Activated T-cell treated with anti-CD3 and anti-CD28 coated beads for 4 hours (primary cell): ENCODE data around the gene RPS21.

Experiments used
- DNase-seq: peaks from one replicate; pipeline ENCODE4 v3.0.0-alpha.2; 2020

RPS21 gene

DNA sequence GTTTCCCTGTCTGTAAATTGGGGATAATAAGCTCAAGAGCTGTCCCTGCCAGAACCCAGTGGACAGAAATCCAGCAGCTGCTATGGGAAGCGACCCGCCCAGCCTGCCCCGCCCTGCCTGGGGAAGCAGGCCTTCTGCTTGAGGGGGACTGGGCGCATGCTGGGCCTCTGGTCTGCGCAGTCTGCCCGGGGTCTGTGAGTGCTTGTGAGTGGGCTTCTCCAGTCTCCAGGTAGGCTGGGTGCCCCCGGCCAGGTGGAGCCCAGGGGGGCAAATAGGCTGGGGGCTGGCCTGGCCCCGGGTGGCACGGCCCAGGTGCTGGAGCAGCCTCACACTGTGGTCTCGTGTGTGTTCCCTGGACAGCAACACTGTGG lies 41.1 kb downstream of the RPS21 start:
- DNase-seq, result no peak

DNA sequence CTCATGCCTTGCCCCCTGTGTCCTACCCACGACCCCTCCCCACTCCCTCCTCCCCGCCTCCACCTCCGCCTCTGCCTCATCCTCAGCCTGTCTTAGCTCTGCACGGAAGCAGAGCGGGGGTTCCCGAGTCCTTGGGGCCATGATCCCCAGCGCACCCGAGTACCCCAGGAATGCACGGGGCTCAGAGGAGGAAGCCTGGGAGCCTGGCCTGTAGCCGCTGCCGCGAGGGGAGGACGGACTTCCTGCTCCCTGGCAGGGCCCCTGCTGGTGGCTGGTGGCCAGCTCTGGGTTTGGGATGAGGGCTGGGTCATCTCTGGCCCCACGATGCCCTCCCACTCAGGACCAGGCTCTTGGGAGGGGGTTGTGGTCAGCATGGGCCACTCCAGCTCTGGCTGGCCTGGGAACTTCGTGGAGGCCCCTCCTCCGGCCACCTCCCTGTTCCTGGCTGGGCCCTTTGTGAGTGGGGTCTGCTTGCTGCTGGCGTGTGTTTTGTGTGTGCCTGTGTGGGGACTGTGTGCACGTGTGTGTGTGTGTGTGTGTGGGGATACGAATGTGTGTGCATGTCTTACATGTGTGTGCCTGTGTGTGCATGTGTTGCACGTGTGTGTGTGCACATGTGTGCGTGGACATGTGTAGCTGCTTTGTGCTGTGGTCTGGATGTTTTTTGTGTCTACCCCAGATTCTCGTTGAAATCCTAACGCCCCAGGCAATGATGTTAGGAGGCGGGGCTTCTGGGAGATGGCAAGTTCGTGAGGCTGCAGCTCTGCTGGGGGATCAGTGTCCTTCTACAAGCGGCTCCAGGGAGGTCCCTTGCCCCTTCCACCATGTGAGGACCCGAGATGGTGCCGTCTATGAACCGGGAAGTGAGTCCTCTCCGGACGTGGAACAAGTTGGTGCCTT lies 41.7 kb downstream of the RPS21 start:
- DNase-seq, result no peak

DNA sequence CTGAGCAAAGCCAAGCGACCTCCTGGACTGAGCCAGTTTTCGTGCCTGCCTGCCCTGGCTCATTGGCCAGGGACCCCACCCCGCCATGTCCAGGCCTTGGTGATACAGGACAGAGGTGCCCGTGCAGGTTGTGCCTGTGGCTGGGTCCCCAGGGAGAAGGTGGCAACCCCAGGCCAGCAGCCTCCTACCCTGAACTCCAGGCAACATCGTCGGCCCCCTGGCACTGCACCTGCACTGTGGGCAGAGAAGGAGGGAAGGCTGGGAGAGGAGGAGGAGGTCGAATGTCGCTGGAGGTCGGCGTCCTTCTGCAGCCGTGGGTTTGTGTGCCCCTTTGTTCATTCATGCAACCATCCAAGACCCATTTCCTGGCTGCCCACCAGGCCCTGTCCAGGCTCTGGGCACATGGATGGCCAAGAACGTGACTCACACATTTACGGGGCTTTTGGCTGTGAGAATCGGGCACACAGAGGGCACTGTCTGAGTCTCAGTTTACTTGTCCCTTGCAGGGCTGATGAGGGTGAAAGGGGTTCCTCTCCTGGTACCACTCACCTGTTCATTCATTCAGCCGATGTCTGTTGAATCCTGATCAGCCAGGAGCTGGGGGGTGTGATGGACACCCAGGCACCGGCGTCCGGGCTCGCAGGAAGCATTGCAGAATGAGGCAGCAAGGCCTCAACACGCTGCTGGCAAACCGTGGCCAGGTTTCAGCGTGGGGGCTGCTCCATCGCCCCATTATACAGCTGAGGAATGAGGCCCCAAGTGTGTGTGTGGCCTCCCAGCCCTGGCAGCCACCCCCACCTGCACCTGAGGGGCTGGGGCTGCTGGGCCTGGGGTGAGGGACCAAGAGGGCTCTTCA lies 42.8 kb downstream of the RPS21 start:
- no peak for DNase-seq

DNA sequence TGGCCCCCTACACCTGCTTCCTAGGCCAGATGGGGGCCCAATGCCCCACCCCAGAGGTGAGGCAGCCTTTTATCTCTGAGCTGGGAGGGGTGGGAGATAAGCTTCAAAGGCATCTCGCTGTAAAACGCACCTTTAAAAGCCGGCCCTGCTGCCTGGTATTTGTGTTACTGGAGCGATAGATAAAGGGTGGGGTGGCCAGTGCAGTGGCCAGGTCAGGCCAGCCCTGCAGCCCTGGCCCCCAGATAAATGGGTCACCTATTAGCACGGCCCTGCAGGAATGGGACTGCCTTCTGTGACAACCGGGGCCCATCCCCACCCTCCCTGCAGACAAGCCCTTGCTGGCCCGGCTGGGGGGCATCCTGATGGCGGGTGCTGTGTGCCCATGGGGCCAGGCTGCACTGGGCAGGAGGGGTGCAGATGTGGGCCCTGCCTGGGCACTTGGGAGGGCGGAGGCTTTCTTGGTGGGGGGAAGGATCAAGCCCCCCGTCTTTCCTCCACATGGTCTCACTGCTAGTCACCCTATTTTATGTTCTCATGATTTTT lies 43.5 kb downstream of the RPS21 start:
- DNase-seq, result no peak

DNA sequence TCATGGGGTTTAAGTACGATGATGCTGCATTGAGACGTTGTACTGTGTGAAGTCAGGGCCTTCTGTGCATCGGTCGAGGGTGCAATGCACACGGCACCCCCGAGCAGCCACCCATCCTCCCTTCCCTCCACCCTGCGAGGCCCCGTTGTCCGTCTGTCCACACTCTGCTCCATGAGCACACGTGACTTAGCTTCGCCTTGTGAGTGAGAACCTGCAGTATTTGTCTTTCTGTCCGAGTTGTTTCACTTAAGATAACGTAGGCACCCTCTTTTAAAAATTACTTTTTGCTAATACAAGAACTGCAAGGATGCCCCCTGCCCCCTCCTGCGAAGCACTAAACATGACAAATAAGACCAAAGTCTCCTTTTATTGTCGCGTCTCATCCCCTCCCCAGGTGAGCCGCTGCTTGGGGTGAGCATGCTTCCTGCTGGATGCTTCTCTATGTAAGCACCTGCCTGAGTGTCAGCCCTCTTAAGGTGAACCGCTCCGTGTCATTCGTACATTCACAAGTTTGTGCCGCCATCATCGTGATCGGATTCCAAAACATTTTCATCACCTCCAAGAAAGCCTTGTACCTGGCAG lies 44.1 kb downstream of the RPS21 start:
- DNase-seq, result no peak

DNA sequence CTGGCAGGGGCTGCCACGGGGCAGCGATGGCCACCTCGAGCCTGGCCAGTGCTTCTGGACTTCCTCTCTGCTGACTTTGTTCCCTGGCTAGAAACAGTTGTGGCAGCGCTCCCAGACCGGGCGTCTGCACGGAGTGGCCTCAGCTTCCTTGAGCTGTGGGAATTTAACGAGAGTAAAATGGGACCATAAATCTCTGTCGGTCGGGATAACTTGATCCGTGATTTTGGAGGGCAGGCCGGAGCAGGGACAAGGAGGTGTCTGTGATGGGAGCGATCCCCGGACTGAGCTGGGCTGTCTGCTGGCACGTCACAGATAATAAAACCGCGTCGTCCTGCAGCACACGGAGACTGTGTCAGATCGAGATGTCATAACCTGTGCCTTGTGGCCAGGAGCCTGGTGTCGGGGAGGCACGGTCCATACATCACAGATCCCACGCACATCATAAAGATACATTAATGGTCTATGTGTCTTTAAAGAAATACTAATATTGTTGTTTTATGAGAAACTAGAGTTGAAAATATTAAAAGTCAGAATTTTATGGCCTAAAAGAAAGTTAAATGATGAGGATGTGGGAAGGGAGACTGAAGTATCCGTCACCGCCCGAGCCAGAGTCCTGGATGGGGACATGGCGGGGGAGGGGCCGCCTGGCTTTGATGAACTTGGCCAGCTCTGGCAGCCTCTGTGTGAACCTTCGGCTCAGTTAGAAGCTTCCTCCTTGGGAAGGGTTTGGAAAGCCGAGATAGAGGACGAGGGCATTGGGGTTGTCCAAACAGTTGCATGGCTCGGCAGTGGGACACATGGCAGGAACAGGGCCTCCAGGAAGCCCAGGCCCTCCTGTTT lies 47.0 kb downstream of the RPS21 start:
- DNase-seq, result no peak

DNA sequence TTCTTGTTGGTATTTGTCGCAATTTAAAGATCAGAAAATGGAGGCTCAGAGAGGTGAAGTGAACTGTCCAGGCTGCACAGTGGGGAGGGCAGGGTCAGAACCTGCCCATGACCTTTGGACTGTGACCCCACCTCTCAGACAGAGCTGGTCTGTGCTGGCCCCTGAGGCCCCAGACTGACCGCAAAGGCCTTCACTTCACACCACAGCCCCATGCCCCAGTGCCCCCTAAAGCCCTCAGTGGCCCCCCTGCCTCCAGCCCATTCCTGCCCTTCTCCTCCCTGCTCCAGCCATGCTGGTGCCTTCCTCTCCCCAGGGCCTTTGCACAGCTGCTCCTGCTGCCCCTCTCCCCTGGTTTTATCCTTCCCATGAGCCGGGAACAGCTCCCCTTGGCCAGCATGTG lies 49.8 kb downstream of the RPS21 start:
- DNase-seq, result no peak

DNA sequence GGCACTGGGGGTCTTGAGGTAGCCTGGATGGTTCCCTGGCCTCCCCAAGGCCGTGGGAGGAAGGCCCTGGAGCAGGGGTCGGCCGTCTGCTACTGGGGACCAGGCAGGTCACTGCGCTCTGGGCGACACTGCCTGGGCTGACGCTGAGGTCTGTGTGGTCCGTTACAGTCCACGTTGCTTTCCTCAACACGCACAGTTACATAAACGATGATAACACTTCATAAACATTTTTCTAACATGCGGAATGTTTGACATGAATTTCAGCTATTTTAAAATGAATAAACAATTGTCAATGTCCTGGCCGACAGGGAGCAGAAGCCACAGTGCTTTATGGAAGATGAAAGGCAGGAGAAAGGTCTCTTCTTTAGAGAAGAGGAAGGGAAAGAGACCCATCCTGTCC lies 50.6 kb downstream of the RPS21 start:
- no peak for DNase-seq

DNA sequence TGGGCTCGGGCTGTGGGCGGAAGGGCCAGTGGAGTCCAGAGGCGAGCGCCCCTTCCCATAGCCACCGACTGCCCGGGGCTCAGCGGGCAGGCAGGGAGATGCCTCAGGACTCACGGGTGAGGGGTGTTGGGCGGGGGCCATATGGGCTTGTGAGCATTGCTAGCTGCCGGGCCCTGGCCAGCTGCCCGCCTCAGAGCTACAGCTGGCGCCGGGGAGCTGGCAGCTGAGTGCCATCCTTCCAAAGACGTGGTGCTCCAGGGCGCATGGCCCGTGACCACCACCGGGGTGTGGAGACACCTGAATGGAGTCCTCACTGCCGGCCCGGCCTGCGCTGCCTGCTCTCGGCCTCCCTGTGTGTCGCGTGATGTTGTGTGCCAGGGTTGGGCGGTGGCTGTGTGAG lies 51.0 kb downstream of the RPS21 start:
- no peak for DNase-seq
